MV-4-11 (cell line): ENCODE data around the gene WLS.

ENCODE experiments used
- DNase-seq: peaks from one replicate; lab custom pipeline; 2025; lab: John Stamatoyannopoulos, UW

Gene WLS

GRCh38 chr1:68228851-68229250 is 3.5 kb downstream of the WLS start:
- no peak for DNase-seq

- DNase-seq, result no peak
Measured at GRCh38 chr1:68227598-68227997, 4.7 kb downstream of the WLS start.

- no peak for DNase-seq
Measured at GRCh38 chr1:68225781-68226180, 6.5 kb downstream of the WLS start.

GRCh38 chr1:68223687-68224086 is 8.6 kb downstream of the WLS start:
- DNase-seq, result no peak

GRCh38 chr1:68221980-68222373 is 10.3 kb downstream of the WLS start:
- no peak for DNase-seq

- no peak for DNase-seq
Measured at GRCh38 chr1:68221001-68221979, 11.0 kb downstream of the WLS start.

- DNase-seq, result no peak
Measured at GRCh38 chr1:68220420-68220819, 11.9 kb downstream of the WLS start.

- DNase-seq, result no peak
Measured at GRCh38 chr1:68218490-68218889, 13.8 kb downstream of the WLS start.

- no peak for DNase-seq
Measured at GRCh38 chr1:68217618-68218017, 14.7 kb downstream of the WLS start.

- no peak for DNase-seq
Measured at GRCh38 chr1:68217060-68217554, 15.2 kb downstream of the WLS start.

GRCh38 chr1:68216089-68216772 is 16.1 kb downstream of the WLS start:
- no peak for DNase-seq

- peak; percentile 76 for DNase-seq
Measured at GRCh38 chr1:68213843-68214242, 18.5 kb downstream of the WLS start.

- no peak for DNase-seq
Measured at GRCh38 chr1:68211761-68212380, 20.5 kb downstream of the WLS start.

- no peak for DNase-seq
Measured at GRCh38 chr1:68210829-68211228, 21.5 kb downstream of the WLS start.

GRCh38 chr1:68210027-68210426 is 22.3 kb downstream of the WLS start:
- DNase-seq, result no peak

- no peak for DNase-seq
Measured at GRCh38 chr1:68206848-68207689, 25.3 kb downstream of the WLS start.

GRCh38 chr1:68205794-68206358 is 26.4 kb downstream of the WLS start:
- DNase-seq, result no peak

- DNase-seq, result no peak
Measured at GRCh38 chr1:68204977-68205630, 27.2 kb downstream of the WLS start.

GRCh38 chr1:68202239-68202832 is 30.0 kb downstream of the WLS start:
- DNase-seq, result no peak

- no peak for DNase-seq
Measured at GRCh38 chr1:68201546-68202238, 30.6 kb downstream of the WLS start.
